Spleen (tissue), 11 donors: Measurements from ENCODE around the gene TSSC4. TPM values are rescaled to one million over a fixed set of nuclear protein-coding genes. Genes with fewer than 3 reads are reported as not detected.

ENCODE experiments used
- DNase-seq: peaks from one replicate; pipeline ENCODE4 v3.0.0-alpha.2; 2020
- H3K27ac ChIP-seq, 8 donors: fragments of 200-600 bp; sonication (generic) in 7 of 8; 1 replicate in 4 of 8; 2 replicates in 4 of 8; pipeline versions ENCODE4 v1.5.0 to v1.8.0; 2016 to 2021; ENCODE audit warnings: inconsistent platforms in 4 of 8, mild to moderate bottlenecking in 4 of 8, moderate library complexity in 1 of 8
- H3K27me3 ChIP-seq, 7 donors: fragments of 200-600 bp; sonication (generic) in 6 of 7; replicated peaks in 1 of 7; 1 replicate in 4 of 7; 2 replicates in 3 of 7; pipeline versions ENCODE4 v1.5.0 to v1.8.0; 2016 to 2021; ENCODE audit warnings: inconsistent platforms in 3 of 7, mild to moderate bottlenecking in 1 of 7
- H3K36me3 ChIP-seq, 6 donors: fragments of 200-600 bp; sonication (generic) in 5 of 6; 1 replicate in 4 of 6; 2 replicates in 2 of 6; pipeline versions ENCODE4 v1.5.0 to v1.8.0; 2016 to 2021; ENCODE audit warnings: inconsistent platforms in 2 of 6
- H3K4me1 ChIP-seq, 6 donors: fragments of 200-600 bp; sonication (generic) in 5 of 6; 1 replicate in 3 of 6; 2 replicates in 3 of 6; pipeline versions ENCODE4 v1.5.0 to v1.8.0; 2016 to 2021; ENCODE audit warnings: inconsistent platforms in 3 of 6
- H3K4me3 ChIP-seq, 8 donors: fragments of 200-600 bp; sonication (generic) in 7 of 8; 1 replicate in 4 of 8; 2 replicates in 4 of 8; pipeline versions ENCODE4 v1.5.0 to v1.8.0; 2016 to 2021; ENCODE audit warnings: inconsistent platforms in 4 of 8, mild to moderate bottlenecking in 4 of 8, moderate library complexity in 2 of 8
- H3K9me3 ChIP-seq, 8 donors: fragments of 200-600 bp; sonication (generic) in 7 of 8; 1 replicate in 4 of 8; 2 replicates in 4 of 8; pipeline versions ENCODE4 v1.5.0 to v1.8.0; 2016 to 2021; ENCODE audit warnings: inconsistent platforms in 4 of 8
- CTCF ChIP-seq, 11 experiments: fragments of 200-600 bp in 7 of 11; fragments of 450-650 bp in 4 of 11; sonication (generic) in 4 of 11; IDR thresholded peaks in 8 of 11; conservative IDR thresholded peaks in 3 of 11; 1 replicate in 7 of 11; 2 replicates in 4 of 11; pipeline versions ENCODE4 v1.4.0 to v1.8.0; 2016 to 2021; ENCODE audit warnings: antibody characterized with exemption in 11 of 11, inconsistent platforms in 4 of 11, mild to moderate bottlenecking in 1 of 11
- POLR2A ChIP-seq, 3 donors: fragments of 450-650 bp; IDR thresholded peaks; one replicate each; pipeline ENCODE4 v1.5.1; 2017; ENCODE audit warnings: antibody characterized with exemption in 3 of 3, mild to moderate bottlenecking in 1 of 3
- POLR2AphosphoS5 ChIP-seq, 3 donors: sonication (generic); formaldehyde crosslinking; IDR thresholded peaks; one replicate each; pipeline ENCODE4 v1.5.1; 2017; ENCODE audit warnings: antibody characterized with exemption in 3 of 3
- WGBS, 5 donors: extraction: QIAGEN DNeasy Blood & Tissue Kit in 3 of 5; methylation state at CpG; one replicate each; pipeline versions ENCODE4 v1.1.5 to v1.1.7; 2013 to 2018; 5-methylcytosine and 5-hydroxymethylcytosine counted together
- intact Hi-C: fragments of 100-400 bp; cut with DNase I; formaldehyde crosslinking; loops from one replicate; pipeline ENCODE4 v1.15.0; 2023; ENCODE audit warnings: low total_unique reads
- polyA plus RNA-seq, 3 donors: library from polyadenylated mRNA; stranded (reverse); fragments of 200-250 nt; gene quantifications; one replicate each; pipeline ENCODE4 v1.2.1, GENCODE V29; 2013
- total RNA-seq, 7 donors: library from RNA; depleted of rRNA in 3 of 7; stranded (reverse); fragments of >200 nt in 3 of 7; fragmentation: NEBNext Ultra II Directional in 4 of 7; extraction: Animal tissue kit (Norgen Biotek cat#: 25700) in 4 of 7; gene quantifications; one replicate each; pipeline versions ENCODE4 v1.1.0 to v1.2.1, GENCODE V29; 2016 to 2021
- donor health status: healthy with polysubstance abuse.
- donor health status: DM: no; HTN: no; CAD: no; lungs with moderate emphysema.
- donor health status: DM: no; HTN: no; CAD: no.
- donor health status: Bipolar disorder and iron deficiency.
- donor health status: healthy.
- donor health status: DM: no; HTN: no; CAD: no.
- donor health status: DM: yes; HTN: yes; CAD: no.

Gene TSSC4
- total and polyA plus RNA-seq, 10 donors = 28.7 to 94.4 (median 43.7) TPM

DNA sequence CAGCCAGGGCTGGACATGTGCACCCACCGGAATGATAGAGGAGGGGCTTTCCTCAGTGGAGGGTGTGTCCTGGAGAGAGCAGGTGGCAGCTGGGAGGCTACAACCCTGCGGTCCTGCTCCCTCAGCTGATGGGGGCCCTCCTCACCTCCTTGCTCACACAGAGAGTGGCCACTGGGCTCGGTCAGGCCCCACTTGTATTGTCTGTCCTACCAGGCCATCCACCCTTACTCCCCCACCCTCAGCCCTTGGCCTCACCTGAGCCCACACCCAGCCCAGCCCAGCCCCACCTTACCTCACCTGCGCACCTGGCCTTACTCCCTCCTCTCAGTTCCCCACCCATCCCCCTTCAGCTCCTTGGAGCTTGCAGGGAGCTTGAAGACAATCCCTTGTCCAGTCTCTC lies 40.6 kb downstream of the TSSC4 start:
- DNase-seq = peak; percentile 69
- Histone ChIP-seq H3K9me3 (no peaks in the 10 kb centered on the region), H3K27me3 (peaks cover 0 to 61% (median 13%) of the 10 kb centered on the region in 7 donors), H3K27ac (no peak overlapping the region), H3K4me1 (peaks cover 5 to 29% (median 15%) of the 10 kb centered on the region in 6 donors), H3K36me3 (no peaks in the 10 kb centered on the region), H3K4me3 (no peak overlapping the region)
- no peak for TF ChIP-seq CTCF (IDR thresholded peaks at IDR 0.05 in 8 of 11, conservative IDR thresholded peaks at IDR 0.05 in 3 of 11)
- no peak for TF ChIP-seq POLR2AphosphoS5 (IDR thresholded peaks at IDR 0.05)
- WGBS, 5 donors = 74 to 88% (median 82%) methylated on average over 3 to 4 of the region's 4 CpGs
- intact Hi-C loops = no loop called here

GRCh38 chr11:2442589-2442988 lies 42.0 kb downstream of the TSSC4 start:
- H3K4me1 ChIP-seq = peaks cover 15 to 43% (median 29%) of the 10 kb centered on the region in 6 donors
- H3K36me3 ChIP-seq = no peaks in the 10 kb centered on the region
- H3K4me3 ChIP-seq = no peak overlapping the region
- no peak overlapping the region for H3K27ac ChIP-seq
- no peak for TF ChIP-seq CTCF (IDR thresholded peaks at IDR 0.05 in 8 of 11, conservative IDR thresholded peaks at IDR 0.05 in 3 of 11)
- TF ChIP-seq POLR2A (IDR thresholded peaks at IDR 0.05) = no peak
- TF ChIP-seq POLR2AphosphoS5 (IDR thresholded peaks at IDR 0.05) = no peak
- H3K9me3 ChIP-seq = no peaks in the 10 kb centered on the region
- intact Hi-C loops = no loop called here
- DNase-seq = no peak
- 87 to 94% (median 91%) methylated on average over 2 of the region's 2 CpGs for WGBS, 5 donors
- peaks cover 0 to 60% (median 13%) of the 10 kb centered on the region in 7 donors for H3K27me3 ChIP-seq

- no peaks in the 10 kb centered on the region for H3K36me3 ChIP-seq
- intact Hi-C loops = no loop called here
- 62 to 84% (median 65%) methylated on average over 11 of the region's 11 CpGs for WGBS, 5 donors
- DNase-seq = no peak
- H3K4me3 ChIP-seq = peak overlapping the region in 1 of 8 donors; percentile 81
- H3K27ac ChIP-seq = no peak overlapping the region
- H3K9me3 ChIP-seq = no peaks in the 10 kb centered on the region
- H3K27me3 ChIP-seq = peaks cover 0 to 60% (median 13%) of the 10 kb centered on the region in 7 donors
- H3K4me1 ChIP-seq = peaks cover 15 to 51% (median 37%) of the 10 kb centered on the region in 6 donors
- no peak for TF ChIP-seq CTCF (IDR thresholded peaks at IDR 0.05 in 8 of 11, conservative IDR thresholded peaks at IDR 0.05 in 3 of 11)
- TF ChIP-seq POLR2AphosphoS5 (IDR thresholded peaks at IDR 0.05) = no peak
- no peak for TF ChIP-seq POLR2A (IDR thresholded peaks at IDR 0.05)
Observed at GRCh38 chr11:2443406-2443805, 42.9 kb downstream of the TSSC4 start.

DNA sequence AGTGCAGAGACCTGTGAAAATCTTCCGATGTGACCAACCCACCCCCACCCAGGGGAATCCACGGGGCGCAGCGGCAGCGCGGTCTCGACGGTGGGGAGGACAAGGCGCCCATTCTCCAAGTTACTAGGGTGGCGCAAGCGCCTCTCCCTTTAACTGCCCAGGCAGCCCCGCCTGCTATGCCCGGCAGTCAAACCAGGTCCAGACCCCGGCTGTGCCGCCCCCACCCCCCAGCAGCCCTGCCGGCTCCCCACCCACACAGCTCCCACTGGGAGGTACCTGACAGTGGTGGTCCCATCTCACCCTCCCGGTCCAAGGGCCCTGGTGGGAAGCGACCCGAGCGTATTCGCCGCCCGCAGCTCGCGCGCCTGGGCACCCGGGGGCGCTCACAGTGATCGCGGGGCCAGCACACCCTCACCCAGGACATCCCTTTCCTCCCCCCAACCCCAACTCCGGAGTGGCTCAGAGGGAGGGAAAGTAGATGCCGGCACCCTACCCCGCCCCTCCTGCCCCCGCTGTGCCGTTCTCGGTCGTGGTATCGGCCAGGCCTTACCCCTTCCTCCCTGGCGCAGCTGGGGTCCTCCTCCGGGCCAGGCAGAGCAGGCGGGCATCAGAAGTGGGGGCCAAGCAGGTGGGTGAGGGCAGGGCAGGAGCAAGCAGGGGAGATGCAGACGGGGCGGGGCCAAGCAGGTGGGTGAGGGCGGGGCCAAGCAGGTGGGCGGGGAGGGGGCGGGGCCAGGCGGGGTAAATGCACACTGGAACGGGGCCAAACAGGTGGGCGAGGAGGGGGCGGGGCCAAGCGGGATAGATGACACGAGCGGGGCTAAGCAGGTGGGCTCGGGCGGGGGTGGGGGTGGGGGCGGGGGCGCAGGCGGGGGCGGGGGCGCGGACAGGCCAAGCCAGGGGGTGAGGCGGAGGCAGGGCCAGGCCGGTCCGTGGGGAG lies 43.6 kb downstream of the TSSC4 start, which contains the start of gene TRPM5:
Gene TRPM5 (minus strand): TSS at position 634 of the 940 bp plus-strand sequence. CDS start 21,478 bp downstream, outside the sequence.
- Histone ChIP-seq H3K4me3 (peak within 1 kb of the TSS; percentile 27 to 81 (median 50)), H3K9me3 (no peaks in the 10 kb centered on the region), H3K4me1 (peaks cover 15 to 56% (median 38%) of the 10 kb centered on the region in 6 donors), H3K27ac (peak within 1 kb of the TSS in 4 of 8 donors; percentile 20 to 90 (median 87)), H3K27me3 (peaks cover 0 to 66% (median 13%) of the 10 kb centered on the region in 7 donors), H3K36me3 (no peaks in the 10 kb centered on the region)
- TF ChIP-seq POLR2AphosphoS5 (IDR thresholded peaks at IDR 0.05) (peak in 1 of 3 donors; percentile 8), POLR2A (IDR thresholded peaks at IDR 0.05) (no peak)
- peak; percentile 91 for DNase-seq
- intact Hi-C loops = no loop called here
- 5 to 28% (median 11%) methylated on average over 26 to 56 of the region's 64 CpGs for WGBS, 5 donors
